CD14-positive monocyte (primary cell): ENCODE data around the gene ARL17B. TPM values are rescaled to one million over a fixed set of nuclear protein-coding genes. Genes with fewer than 3 reads are reported as not detected.
A peak's percentile ranks its signal among the peaks of the same experiment; 100 is the strongest.
"Not testable (repeated sequence)": the region's sequence is repeated elsewhere in the genome, so short reads cannot be mapped to it uniquely, and the experiment has no call there.

Source experiments
- DNase-seq, 3 donors: peaks; one replicate each; pipeline ENCODE4 v3.0.0-alpha.2; 2011 to 2022
- H2AFZ ChIP-seq: 2 replicates; pipeline ENCODE4 v1.6.0; 2012; ENCODE audit warnings: mild to moderate bottlenecking, low read depth, low read length, inconsistent platforms; ENCODE audit not compliant: insufficient read depth, poor library complexity, severe bottlenecking
- H3K27ac ChIP-seq, 2 donors: 1 replicate in 1 of 2; 2 replicates in 1 of 2; pipeline ENCODE4 v1.5.1; 2012 to 2013; ENCODE audit warnings: low read length in 2 of 2, control low read depth in 1 of 2, inconsistent platforms in 1 of 2, low read depth in 1 of 2, mild to moderate bottlenecking in 1 of 2
- H3K27me3 ChIP-seq, 2 donors: one replicate each; pipeline versions ENCODE4 v1.6.0 to v1.6.1; 2011 to 2013; ENCODE audit warnings: low read length in 2 of 2; ENCODE audit not compliant: control insufficient read depth in 2 of 2, insufficient read depth in 2 of 2
- H3K36me3 ChIP-seq, 2 donors: replicated peaks in 1 of 2; 1 replicate in 1 of 2; 2 replicates in 1 of 2; pipeline versions ENCODE4 v1.5.1 to v1.6.1; 2012 to 2013; ENCODE audit warnings: low read length in 2 of 2, control low read depth in 1 of 2, inconsistent platforms in 1 of 2, mild to moderate bottlenecking in 1 of 2; ENCODE audit not compliant: insufficient read depth in 2 of 2, control insufficient read depth in 1 of 2
- H3K4me1 ChIP-seq, 2 donors: 1 replicate in 1 of 2; 2 replicates in 1 of 2; pipeline versions ENCODE4 v1.5.1 to v1.6.1; 2012 to 2013; ENCODE audit warnings: low read length in 2 of 2, control low read depth in 1 of 2, inconsistent platforms in 1 of 2, mild to moderate bottlenecking in 1 of 2, moderate library complexity in 1 of 2; ENCODE audit not compliant: insufficient read depth in 2 of 2, control insufficient read depth in 1 of 2
- H3K4me2 ChIP-seq: replicated peaks from 2 replicates; pipeline ENCODE3; 2012; ENCODE audit warnings: low read length, moderate library complexity, mild to moderate bottlenecking; ENCODE audit not compliant: poor library complexity, severe bottlenecking; ENCODE audit errors: extremely low read depth
- H3K4me3 ChIP-seq, 3 experiments: fragments of 200-600 bp in 1 of 3; sonication (generic) in 1 of 3; replicated peaks in 1 of 3; 1 replicate in 2 of 3; 2 replicates in 1 of 3; pipeline ENCODE4 v1.5.1; 2011 to 2013; ENCODE audit warnings: low read length in 3 of 3, mild to moderate bottlenecking in 3 of 3, control low read depth in 2 of 3, low read depth in 2 of 3, inconsistent platforms in 1 of 3, moderate library complexity in 1 of 3
- H3K79me2 ChIP-seq: 2 replicates; pipeline ENCODE4 v1.6.0; 2012; ENCODE audit warnings: mild to moderate bottlenecking, control low read depth, inconsistent platforms, low read length, moderate library complexity; ENCODE audit not compliant: insufficient read depth
- H3K9ac ChIP-seq: 2 replicates; pipeline ENCODE4 v1.6.0; 2017; ENCODE audit warnings: low read length, mild to moderate bottlenecking; ENCODE audit not compliant: insufficient read depth, poor library complexity, severe bottlenecking
- H3K9me3 ChIP-seq, 2 donors: replicated peaks in 1 of 2; 1 replicate in 1 of 2; 2 replicates in 1 of 2; pipeline versions ENCODE4 v1.5.1 to v1.6.1; 2012 to 2013; ENCODE audit warnings: low read length in 2 of 2, control low read depth in 1 of 2; ENCODE audit not compliant: control insufficient read depth in 1 of 2, insufficient read depth in 1 of 2
- H4K20me1 ChIP-seq: 2 replicates; pipeline ENCODE4 v1.6.0; 2012; ENCODE audit warnings: mild to moderate bottlenecking, low read length, control low read depth, moderate library complexity; ENCODE audit not compliant: insufficient read depth
- H3K27ac Mint-ChIP-seq, 7 donors: one replicate each; pipeline ENCODE4 v1.8.0; 2020; ENCODE audit warnings: mild to moderate bottlenecking in 7 of 7, mixed read lengths in 7 of 7, moderate library complexity in 6 of 7, inconsistent platforms in 2 of 7
- H3K27me3 Mint-ChIP-seq, 3 donors: one replicate each; pipeline ENCODE4 v1.8.0; 2021 to 2022; ENCODE audit warnings: low read depth in 3 of 3, mild to moderate bottlenecking in 3 of 3, mixed read lengths in 3 of 3, moderate library complexity in 3 of 3, inconsistent platforms in 1 of 3
- H3K36me3 Mint-ChIP-seq, 2 donors: one replicate each; pipeline ENCODE4 v1.8.0; 2020; ENCODE audit warnings: mixed read lengths in 2 of 2, inconsistent platforms in 1 of 2, mild to moderate bottlenecking in 1 of 2
- H3K4me1 Mint-ChIP-seq: one replicate; pipeline ENCODE4 v1.8.0; 2020; ENCODE audit warnings: mild to moderate bottlenecking, mixed read lengths
- H3K4me3 Mint-ChIP-seq, 2 donors: one replicate each; pipeline ENCODE4 v1.8.0; 2020; ENCODE audit warnings: mild to moderate bottlenecking in 2 of 2, mixed read lengths in 2 of 2, moderate library complexity in 1 of 2
- H3K9me3 Mint-ChIP-seq, 7 donors: one replicate each; pipeline ENCODE4 v1.8.0; 2020 to 2022; ENCODE audit warnings: mixed read lengths in 7 of 7, mild to moderate bottlenecking in 6 of 7, moderate library complexity in 6 of 7, inconsistent platforms in 2 of 7
- whole genome bisulfite sequencing: methylation state at CpG from one replicate; pipeline ENCODE4 v1.1.5; 2013; ENCODE audit warnings: missing lambda C conversion rate; ENCODE audit not compliant: insufficient coverage; 5-methylcytosine and 5-hydroxymethylcytosine counted together
- intact Hi-C, 2 donors: fragments of 100-400 bp; cut with micrococcal nuclease; formaldehyde crosslinking; loops; one replicate each; pipeline versions ENCODE4 v1.15.0 to v1.15.1; 2023
- polyA plus RNA-seq, 3 donors: library from polyadenylated mRNA; depleted of rRNA in 1 of 3; unstranded in 2 of 3; stranded (reverse) in 1 of 3; fragments of 300-500 nt in 2 of 3; fragments of >200 nt in 1 of 3; fragmentation: Illumina TruSeq in 2 of 3; gene quantifications; 1 replicate in 2 of 3; 2 replicates in 1 of 3; pipeline ENCODE4 v1.2.3, GENCODE V29; 2012 to 2021
- TF ChIP-seq, protein P1 (sequence below): fragments of 200-600 bp; IDR thresholded peaks from one replicate; pipeline ENCODE4 v1.8.0; 2022; ENCODE audit warnings: antibody characterized with exemption, mild to moderate bottlenecking

ARL17B gene
- polyA plus RNA-seq, 3 donors, result 12.0 to 14.3 (median 13.6) TPM

DNA sequence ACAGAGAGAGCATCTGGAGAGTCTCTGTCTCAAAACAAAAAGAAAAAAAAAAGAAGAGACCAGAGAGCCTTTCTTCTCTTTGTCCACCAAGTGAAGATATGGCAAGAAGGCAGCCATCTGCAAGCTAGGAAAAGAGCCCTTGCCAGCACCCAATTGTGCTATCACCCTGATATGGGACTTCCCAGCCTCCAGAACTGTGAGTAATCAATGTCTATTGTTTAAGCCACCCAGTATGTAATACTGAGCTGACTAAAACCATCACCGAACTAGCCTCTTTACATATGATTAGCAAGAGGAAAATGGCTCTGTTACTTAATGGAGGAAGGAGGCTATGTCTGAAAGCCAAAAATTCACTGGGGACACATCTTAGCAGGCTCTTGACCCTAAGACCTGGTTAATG is 105.2 kb downstream of the ARL17B start:
- H3K4me1 ChIP-seq, DNase-seq, H3K4me1 Mint-ChIP-seq, intact Hi-C loops, H3K27ac ChIP-seq, H2AFZ ChIP-seq, H3K27me3 ChIP-seq, H4K20me1 ChIP-seq, H3K9ac ChIP-seq, H3K4me2 ChIP-seq, H3K4me3 Mint-ChIP-seq, H3K27ac Mint-ChIP-seq, H3K36me3 Mint-ChIP-seq, H3K4me3 ChIP-seq, H3K9me3 ChIP-seq, H3K79me2 ChIP-seq, H3K9me3 Mint-ChIP-seq, H3K36me3 ChIP-seq: not testable (repeated sequence)
- H3K27me3 Mint-ChIP-seq, result peaks cover 8 to 12% (median 12%) of the 10 kb centered on the region in 3 donors
- WGBS, result no CpG with 5 or more reads among the region's 1 CpG

DNA sequence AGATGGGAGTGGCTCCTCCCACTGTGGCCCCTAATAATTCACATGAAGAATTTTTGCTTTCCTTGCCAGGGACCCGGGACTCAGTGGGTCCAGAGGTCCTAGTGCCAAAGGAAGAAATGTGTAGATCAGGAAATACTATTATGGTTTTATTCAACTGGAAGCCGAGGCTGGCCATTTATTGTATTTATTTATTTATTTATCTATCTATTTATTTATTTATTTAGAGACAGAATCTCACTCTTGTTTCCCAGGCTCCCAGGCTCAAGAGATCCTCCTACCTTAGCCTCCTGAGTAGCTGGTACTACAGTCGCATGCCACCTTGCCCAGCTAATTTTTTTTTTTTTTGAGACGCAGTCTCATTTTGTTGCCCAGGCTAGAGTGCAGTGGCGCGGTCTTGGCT is 107.4 kb downstream of the ARL17B start:
- H3K27me3 ChIP-seq, H3K79me2 ChIP-seq, H3K9me3 ChIP-seq, H4K20me1 ChIP-seq, H2AFZ ChIP-seq, H3K9ac ChIP-seq, H3K27ac ChIP-seq, H3K4me1 ChIP-seq, H3K36me3 Mint-ChIP-seq, H3K4me2 ChIP-seq, H3K4me3 ChIP-seq, H3K27ac Mint-ChIP-seq, H3K27me3 Mint-ChIP-seq, H3K4me3 Mint-ChIP-seq, intact Hi-C loops, H3K4me1 Mint-ChIP-seq, H3K36me3 ChIP-seq, H3K9me3 Mint-ChIP-seq, DNase-seq: not testable (repeated sequence)
- WGBS, result no CpG with 5 or more reads among the region's 6 CpGs

DNA sequence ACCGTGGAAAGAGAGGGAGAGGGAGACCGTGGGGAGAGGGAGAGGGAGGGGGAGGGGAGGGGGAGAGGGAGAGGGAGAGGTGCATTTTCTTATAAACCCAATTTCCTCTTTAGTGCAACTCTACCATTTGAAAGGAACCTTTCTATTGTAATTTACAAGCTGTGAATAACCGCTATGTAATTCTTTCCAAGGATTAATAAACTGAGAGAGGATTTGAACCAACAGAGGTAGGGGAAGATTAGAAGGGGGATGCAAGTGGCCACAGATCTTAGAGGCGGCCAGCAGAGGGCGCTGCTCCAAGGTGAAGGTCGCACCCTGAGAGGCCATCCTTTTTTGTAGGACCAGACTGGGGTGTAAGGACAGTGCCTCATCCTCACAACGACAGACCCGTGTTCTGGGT is 107.8 kb downstream of the ARL17B start:
- H3K9ac ChIP-seq, H3K27me3 ChIP-seq, H3K4me3 Mint-ChIP-seq, H3K4me3 ChIP-seq, H2AFZ ChIP-seq, H3K4me1 Mint-ChIP-seq, H3K9me3 ChIP-seq, H3K36me3 ChIP-seq, H3K79me2 ChIP-seq, intact Hi-C loops, H4K20me1 ChIP-seq, H3K27me3 Mint-ChIP-seq, H3K9me3 Mint-ChIP-seq, H3K27ac Mint-ChIP-seq, H3K4me1 ChIP-seq, H3K4me2 ChIP-seq, H3K36me3 Mint-ChIP-seq, H3K27ac ChIP-seq: not testable (repeated sequence)
- no CpG with 5 or more reads among the region's 8 CpGs for WGBS
- TF ChIP-seq, protein P1, sequence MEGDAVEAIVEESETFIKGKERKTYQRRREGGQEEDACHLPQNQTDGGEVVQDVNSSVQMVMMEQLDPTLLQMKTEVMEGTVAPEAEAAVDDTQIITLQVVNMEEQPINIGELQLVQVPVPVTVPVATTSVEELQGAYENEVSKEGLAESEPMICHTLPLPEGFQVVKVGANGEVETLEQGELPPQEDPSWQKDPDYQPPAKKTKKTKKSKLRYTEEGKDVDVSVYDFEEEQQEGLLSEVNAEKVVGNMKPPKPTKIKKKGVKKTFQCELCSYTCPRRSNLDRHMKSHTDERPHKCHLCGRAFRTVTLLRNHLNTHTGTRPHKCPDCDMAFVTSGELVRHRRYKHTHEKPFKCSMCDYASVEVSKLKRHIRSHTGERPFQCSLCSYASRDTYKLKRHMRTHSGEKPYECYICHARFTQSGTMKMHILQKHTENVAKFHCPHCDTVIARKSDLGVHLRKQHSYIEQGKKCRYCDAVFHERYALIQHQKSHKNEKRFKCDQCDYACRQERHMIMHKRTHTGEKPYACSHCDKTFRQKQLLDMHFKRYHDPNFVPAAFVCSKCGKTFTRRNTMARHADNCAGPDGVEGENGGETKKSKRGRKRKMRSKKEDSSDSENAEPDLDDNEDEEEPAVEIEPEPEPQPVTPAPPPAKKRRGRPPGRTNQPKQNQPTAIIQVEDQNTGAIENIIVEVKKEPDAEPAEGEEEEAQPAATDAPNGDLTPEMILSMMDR, result peak; percentile 83
- peak; percentile 60 to 63 (median 61) for DNase-seq

DNA sequence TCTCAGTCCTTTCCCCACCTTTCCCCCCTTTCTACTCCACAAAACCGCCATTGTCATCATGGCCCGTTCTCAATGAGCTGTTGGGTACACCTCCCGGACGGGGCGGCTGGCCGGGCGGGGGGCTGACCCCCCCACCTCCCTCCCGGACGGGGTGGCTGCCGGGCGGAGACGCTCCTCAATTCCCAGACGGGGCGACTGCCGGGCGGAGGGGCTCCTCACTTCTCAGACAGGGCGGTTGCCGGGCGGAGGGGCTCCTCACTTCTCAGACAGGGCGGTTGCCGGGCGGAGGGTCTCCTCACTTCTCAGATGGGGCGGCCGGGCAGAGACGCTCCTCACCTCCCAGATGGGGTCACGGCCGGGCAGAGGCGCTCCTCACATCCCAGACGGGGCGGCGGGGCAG is 108.8 kb downstream of the ARL17B start:
- H3K4me1 ChIP-seq, H3K9me3 ChIP-seq, H3K36me3 Mint-ChIP-seq, H3K36me3 ChIP-seq, H3K79me2 ChIP-seq, H3K4me2 ChIP-seq, H3K27me3 ChIP-seq, H3K4me3 ChIP-seq, H3K4me3 Mint-ChIP-seq, H3K27ac Mint-ChIP-seq, intact Hi-C loops, H3K4me1 Mint-ChIP-seq, H3K9ac ChIP-seq, H3K27ac ChIP-seq, H2AFZ ChIP-seq, H4K20me1 ChIP-seq, H3K9me3 Mint-ChIP-seq, DNase-seq: not testable (repeated sequence)
- 94% methylated on average over 9 of the region's 31 CpGs for WGBS
- peaks cover 3 to 10% (median 6%) of the 10 kb centered on the region in 3 donors for H3K27me3 Mint-ChIP-seq
